GM12864 (cell line): ENCODE measurements around the gene MBTPS1.

Source experiments
- DNase-seq: peaks from one replicate; pipeline ENCODE4 v3.0.0-alpha.2; 2011; ENCODE audit warnings: low read depth
- H3K4me3 ChIP-seq: 2 replicates; pipeline ENCODE4 v1.5.1; 2011; ENCODE audit warnings: mild to moderate bottlenecking, low read depth, low read length, control low read depth
- CTCF ChIP-seq: IDR thresholded peaks from 2 replicates; pipeline ENCODE4 v1.5.1; 2011; ENCODE audit warnings: low read depth, mild to moderate bottlenecking, moderate library complexity, low read length, control low read depth, inconsistent platforms; ENCODE audit errors: missing control alignments

The MBTPS1 gene

DNA sequence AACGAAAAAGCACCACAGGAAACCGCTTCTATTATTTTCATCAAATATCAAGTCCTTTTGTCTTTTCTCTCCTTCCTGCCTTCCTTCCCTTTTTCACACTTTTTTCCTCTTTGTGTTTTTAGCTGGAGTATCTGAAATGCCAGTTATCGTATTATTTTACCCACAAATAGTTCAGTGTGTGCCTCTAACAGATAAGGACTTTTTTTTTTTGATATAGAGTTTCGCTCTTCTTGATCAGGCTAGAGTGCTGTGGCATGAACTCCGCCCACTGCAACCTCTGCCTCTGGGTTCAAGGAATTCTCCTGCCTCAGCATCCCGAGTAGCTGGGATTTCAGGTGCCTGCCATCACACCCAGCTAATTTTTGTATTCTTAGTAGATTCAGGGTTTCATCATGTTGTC, 39.0 kb upstream of the MBTPS1 start:
- no peak for DNase-seq
- no peak for TF ChIP-seq CTCF
- H3K4me3 ChIP-seq = no peak overlapping the region

- no peak for DNase-seq
- no peak overlapping the region for H3K4me3 ChIP-seq
- TF ChIP-seq CTCF = no peak
Observed at GRCh38 chr16:84155226-84155625, 38.5 kb upstream of the MBTPS1 start.

DNA sequence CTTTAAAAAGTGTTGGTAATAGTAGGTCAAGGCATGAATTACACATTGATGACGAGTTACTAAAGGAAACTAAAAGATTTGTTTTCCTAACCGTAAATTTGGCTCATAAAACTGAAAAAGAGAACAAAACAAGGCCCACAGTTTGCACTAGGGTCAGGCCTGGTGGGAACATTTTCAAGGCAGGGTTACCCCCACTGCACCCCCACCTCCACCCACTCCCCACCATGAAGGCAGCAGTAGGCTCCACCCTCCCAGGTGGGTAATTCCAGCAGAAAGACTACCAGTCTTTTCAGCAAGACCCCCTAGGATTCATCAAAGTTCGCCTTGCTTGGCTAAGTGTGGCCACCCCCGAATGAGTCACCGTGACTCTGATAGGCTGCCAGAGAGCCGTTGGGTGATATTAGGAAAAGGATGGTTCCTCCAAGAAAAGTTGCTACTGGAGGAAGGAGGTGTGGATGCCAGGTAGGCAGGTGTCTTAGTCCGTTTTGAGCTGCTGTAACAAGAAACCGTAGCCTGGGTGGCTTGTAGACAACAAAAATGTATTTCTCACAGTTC, 37.0 kb upstream of the MBTPS1 start:
- no peak for DNase-seq
- no peak for TF ChIP-seq CTCF

GRCh38 chr16:84150926-84151325, 34.2 kb upstream of the MBTPS1 start:
- TF ChIP-seq CTCF = no peak
- no peak for DNase-seq

More for the DNA sequence above, 37.0 kb upstream of the MBTPS1 start:
- no peak overlapping the region for H3K4me3 ChIP-seq

GRCh38 chr16:84144859-84145639, 28.3 kb upstream of the MBTPS1 start, which contains the start of the genes DNAAF1 and HSDL1:
DNAAF1 (plus strand) TSS chr16:84145308; CDS start chr16:84145441, 133 bp downstream.
HSDL1 (minus strand) TSS chr16:84145177; CDS start chr16:84131321, 13,856 bp downstream.
- H3K4me3 ChIP-seq = peak within 1 kb of the TSS; percentile 82
- no peak for TF ChIP-seq CTCF
- DNase-seq = peak; percentile 37

More at GRCh38 chr16:84150926-84151325, 34.2 kb upstream of the MBTPS1 start:
- no peak overlapping the region for H3K4me3 ChIP-seq

DNA sequence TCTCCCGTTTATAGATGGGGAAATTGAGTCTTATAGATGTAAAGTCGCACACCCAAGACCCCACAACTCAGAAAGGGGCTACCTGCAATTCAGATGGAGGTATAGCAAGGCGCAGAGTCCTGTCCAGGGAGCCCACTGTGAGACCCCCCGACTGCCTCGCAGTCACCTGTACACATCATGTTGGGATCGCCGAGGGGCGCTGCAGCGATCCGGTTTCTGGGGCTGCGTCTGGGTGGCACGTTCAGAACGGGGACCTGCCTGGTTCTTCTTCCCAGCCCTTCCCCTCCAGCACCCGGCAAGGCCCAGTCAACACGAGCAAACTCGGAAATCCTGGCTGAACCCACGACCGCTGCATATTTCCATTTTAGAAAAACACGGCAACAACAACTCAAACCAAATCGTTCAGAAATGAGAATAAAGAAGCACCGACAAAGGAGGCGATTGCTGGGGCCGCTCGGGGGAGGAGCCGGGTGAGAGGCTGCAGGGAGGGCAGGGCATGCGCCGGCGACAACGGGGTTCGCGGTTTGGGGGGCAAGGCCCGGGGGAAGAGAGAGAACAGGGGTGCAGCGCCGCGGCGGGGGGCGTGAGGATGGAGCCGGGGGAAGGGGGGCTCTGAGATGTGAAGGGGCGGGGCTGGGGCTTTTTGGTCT, 27.6 kb upstream of the MBTPS1 start:
- peak overlapping the region; percentile 82 for H3K4me3 ChIP-seq
- DNase-seq = no peak
- peak; percentile 19 for TF ChIP-seq CTCF
